VCaP (cell line): ENCODE data around the gene RSF1.

ENCODE experiments used
- H3K27ac ChIP-seq: fragments of 450-650 bp; 2 replicates; pipeline ENCODE4 v1.5.1; 2017
- CTCF ChIP-seq: fragments of 450-650 bp; conservative IDR thresholded peaks from 2 replicates; pipeline ENCODE4 v1.5.1; 2017; ENCODE audit warnings: mild to moderate bottlenecking, moderate library complexity

RSF1 gene

GRCh38 chr11:77815459-77815858 lies 5.1 kb downstream of the RSF1 start:
- TF ChIP-seq CTCF = no peak
- H3K27ac ChIP-seq = no peak overlapping the region

- TF ChIP-seq CTCF = no peak
- no peak overlapping the region for H3K27ac ChIP-seq
These were observed 5.7 kb downstream of the RSF1 start for GRCh38 chr11:77814848-77815247.

GRCh38 chr11:77813256-77813655 lies 7.3 kb downstream of the RSF1 start:
- TF ChIP-seq CTCF = no peak
- no peak overlapping the region for H3K27ac ChIP-seq

GRCh38 chr11:77806993-77807392 lies 13.5 kb downstream of the RSF1 start:
- TF ChIP-seq CTCF = no peak
- H3K27ac ChIP-seq = no peak overlapping the region

GRCh38 chr11:77806415-77806814 lies 14.1 kb downstream of the RSF1 start:
- H3K27ac ChIP-seq = no peak overlapping the region
- no peak for TF ChIP-seq CTCF

GRCh38 chr11:77801477-77801876 lies 19.0 kb downstream of the RSF1 start:
- no peak for TF ChIP-seq CTCF
- no peak overlapping the region for H3K27ac ChIP-seq

- no peak for TF ChIP-seq CTCF
These were observed 20.1 kb downstream of the RSF1 start for GRCh38 chr11:77800449-77800848.

GRCh38 chr11:77799338-77799737 lies 21.2 kb downstream of the RSF1 start:
- TF ChIP-seq CTCF = no peak
- no peak overlapping the region for H3K27ac ChIP-seq

More at GRCh38 chr11:77800449-77800848, 20.1 kb downstream of the RSF1 start:
- H3K27ac ChIP-seq = no peak overlapping the region
